HEK293 (cell line): ENCODE measurements around the gene FOXL2NB.

Experiments used
- CTCF ChIP-seq: fragments of 450-650 bp; formaldehyde crosslinking; IDR thresholded peaks from 2 replicates; pipeline ENCODE4 v1.5.1; 2016; ENCODE audit warnings: missing biosample characterization, missing genetic modification characterization
- GLI4 ChIP-seq: fragments of 450-650 bp; formaldehyde crosslinking; IDR thresholded peaks from 2 replicates; pipeline ENCODE4 v1.5.1; 2016; ENCODE audit warnings: missing biosample characterization, missing genetic modification characterization
- REST ChIP-seq: fragments of 450-650 bp; formaldehyde crosslinking; IDR thresholded peaks from 2 replicates; pipeline ENCODE4 v1.5.1; 2016; ENCODE audit warnings: missing biosample characterization, missing genetic modification characterization
- TCF7L2 ChIP-seq: IDR thresholded peaks from 2 replicates; pipeline ENCODE4 v1.6.1; 2011; ENCODE audit warnings: low read depth, mild to moderate bottlenecking, inconsistent platforms, low read length, moderate library complexity, borderline replicate concordance
- TRIM28 ChIP-seq: IDR thresholded peaks from 2 replicates; pipeline ENCODE4 v1.6.1; 2011; ENCODE audit warnings: low read length, control low read depth, borderline replicate concordance
- ZNF19 ChIP-seq: fragments of 450-650 bp; formaldehyde crosslinking; IDR thresholded peaks from 2 replicates; pipeline ENCODE4; 2016; ENCODE audit warnings: missing biosample characterization, missing genetic modification characterization, low read depth
- ZNF24 ChIP-seq: fragments of 450-650 bp; formaldehyde crosslinking; IDR thresholded peaks from 2 replicates; pipeline ENCODE4 v1.5.1; 2016; ENCODE audit warnings: missing biosample characterization, missing genetic modification characterization
- ZNF274 ChIP-seq, 2 experiments: fragments of 200-500 bp in 1 of 2; fragments of 450-650 bp in 1 of 2; sonication (Bioruptor generic) in 1 of 2; formaldehyde crosslinking in 1 of 2; IDR thresholded peaks; 2 replicates each; pipeline versions ENCODE4 v1.5.1 to v1.6.1; 2014 to 2016; ENCODE audit warnings: borderline replicate concordance in 1 of 2, inconsistent platforms in 1 of 2, low read length in 1 of 2, missing biosample characterization in 1 of 2, missing genetic modification characterization in 1 of 2
- ZNF354C ChIP-seq: fragments of 450-650 bp; formaldehyde crosslinking; IDR thresholded peaks from 2 replicates; pipeline ENCODE4 v1.5.1; 2016; ENCODE audit warnings: missing biosample characterization, missing genetic modification characterization, low read depth, borderline replicate concordance
- ZNF449 ChIP-seq: fragments of 450-650 bp; formaldehyde crosslinking; IDR thresholded peaks from 2 replicates; pipeline ENCODE4 v1.5.1; 2017; ENCODE audit warnings: missing biosample characterization, mild to moderate bottlenecking, missing genetic modification characterization, moderate library complexity
- ZNF654 ChIP-seq: fragments of 450-650 bp; formaldehyde crosslinking; IDR thresholded peaks from 2 replicates; pipeline ENCODE4 v1.5.1; 2016; ENCODE audit warnings: low read depth, missing biosample characterization, missing genetic modification characterization
- ZNF747 ChIP-seq: fragments of 450-650 bp; formaldehyde crosslinking; IDR thresholded peaks from 2 replicates; pipeline ENCODE4 v1.5.1; 2016; ENCODE audit warnings: missing biosample characterization, missing genetic modification characterization

- TF ChIP-seq ZNF354C (tag by site-specific recombination), result no peak
- TF ChIP-seq ZNF449 (tag by site-specific recombination), result no peak
- TF ChIP-seq ZNF24 (tag by site-specific recombination), result no peak
- no peak for TF ChIP-seq CTCF (tag by site-specific recombination)
- TF ChIP-seq REST (tag by site-specific recombination), result no peak
- no peak for TF ChIP-seq ZNF19 (tag by site-specific recombination)
- no peak for TF ChIP-seq ZNF747
- TF ChIP-seq ZNF274 (IDR thresholded peaks at IDR 0.05; ENCODE audit: low read length), result no peak
- TF ChIP-seq ZNF274 (tag by site-specific recombination; IDR thresholded peaks at IDR 0.05; ENCODE audit: borderline replicate concordance), result no peak
- no peak for TF ChIP-seq TCF7L2
- TF ChIP-seq ZNF654 (tag by site-specific recombination), result no peak
- TF ChIP-seq TRIM28, result no peak
- no peak for TF ChIP-seq GLI4
Measured at GRCh38 chr3:138912237-138912636, 34.8 kb upstream of the FOXL2NB start.
